HL-60 (cell line): ENCODE data around the gene MOB3B.

Source experiments
- POLR2AphosphoS5 ChIP-seq: IDR thresholded peaks from 2 replicates; pipeline ENCODE4 v1.6.1; 2012; ENCODE audit warnings: low read depth
- SPI1 ChIP-seq: IDR thresholded peaks from 2 replicates; pipeline ENCODE4 v1.6.1; 2012; ENCODE audit warnings: low read depth, mild to moderate bottlenecking, borderline replicate concordance
- TF ChIP-seq, protein P1 (sequence below): IDR thresholded peaks from one replicate; pipeline ENCODE4 v1.5.1; 2011; ENCODE audit warnings: low read length, control low read depth, inconsistent platforms; ENCODE audit not compliant: insufficient read depth
- TF ChIP-seq, protein P2 (sequence below): IDR thresholded peaks from 2 replicates; pipeline ENCODE4 v1.6.1; 2012; ENCODE audit warnings: low read depth; ENCODE audit not compliant: insufficient replicate concordance

DNA sequence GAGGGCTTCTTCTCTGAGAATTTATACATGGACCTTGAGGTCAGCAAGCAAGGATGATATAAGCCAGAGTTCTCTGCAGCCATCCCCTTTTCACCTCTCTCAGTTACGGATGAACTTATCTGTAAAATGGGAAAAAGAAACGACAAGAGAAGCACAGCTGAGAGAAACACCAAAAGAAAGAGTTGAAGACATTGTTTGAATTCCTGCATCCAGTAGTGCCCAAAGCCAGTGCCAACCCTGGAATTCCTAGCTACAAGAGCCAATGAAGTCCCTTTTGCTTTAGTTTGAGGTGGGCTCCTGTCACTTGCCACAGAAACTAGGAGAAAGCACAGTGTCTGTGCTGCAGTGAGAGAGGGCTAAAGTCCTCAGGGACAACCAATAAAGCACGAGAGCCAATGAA lies 6.6 kb upstream of the MOB3B start:
- TF ChIP-seq, protein P1, sequence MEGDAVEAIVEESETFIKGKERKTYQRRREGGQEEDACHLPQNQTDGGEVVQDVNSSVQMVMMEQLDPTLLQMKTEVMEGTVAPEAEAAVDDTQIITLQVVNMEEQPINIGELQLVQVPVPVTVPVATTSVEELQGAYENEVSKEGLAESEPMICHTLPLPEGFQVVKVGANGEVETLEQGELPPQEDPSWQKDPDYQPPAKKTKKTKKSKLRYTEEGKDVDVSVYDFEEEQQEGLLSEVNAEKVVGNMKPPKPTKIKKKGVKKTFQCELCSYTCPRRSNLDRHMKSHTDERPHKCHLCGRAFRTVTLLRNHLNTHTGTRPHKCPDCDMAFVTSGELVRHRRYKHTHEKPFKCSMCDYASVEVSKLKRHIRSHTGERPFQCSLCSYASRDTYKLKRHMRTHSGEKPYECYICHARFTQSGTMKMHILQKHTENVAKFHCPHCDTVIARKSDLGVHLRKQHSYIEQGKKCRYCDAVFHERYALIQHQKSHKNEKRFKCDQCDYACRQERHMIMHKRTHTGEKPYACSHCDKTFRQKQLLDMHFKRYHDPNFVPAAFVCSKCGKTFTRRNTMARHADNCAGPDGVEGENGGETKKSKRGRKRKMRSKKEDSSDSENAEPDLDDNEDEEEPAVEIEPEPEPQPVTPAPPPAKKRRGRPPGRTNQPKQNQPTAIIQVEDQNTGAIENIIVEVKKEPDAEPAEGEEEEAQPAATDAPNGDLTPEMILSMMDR, result no peak
- TF ChIP-seq SPI1 (no peak), POLR2AphosphoS5 (no peak)
- TF ChIP-seq, protein P2, sequence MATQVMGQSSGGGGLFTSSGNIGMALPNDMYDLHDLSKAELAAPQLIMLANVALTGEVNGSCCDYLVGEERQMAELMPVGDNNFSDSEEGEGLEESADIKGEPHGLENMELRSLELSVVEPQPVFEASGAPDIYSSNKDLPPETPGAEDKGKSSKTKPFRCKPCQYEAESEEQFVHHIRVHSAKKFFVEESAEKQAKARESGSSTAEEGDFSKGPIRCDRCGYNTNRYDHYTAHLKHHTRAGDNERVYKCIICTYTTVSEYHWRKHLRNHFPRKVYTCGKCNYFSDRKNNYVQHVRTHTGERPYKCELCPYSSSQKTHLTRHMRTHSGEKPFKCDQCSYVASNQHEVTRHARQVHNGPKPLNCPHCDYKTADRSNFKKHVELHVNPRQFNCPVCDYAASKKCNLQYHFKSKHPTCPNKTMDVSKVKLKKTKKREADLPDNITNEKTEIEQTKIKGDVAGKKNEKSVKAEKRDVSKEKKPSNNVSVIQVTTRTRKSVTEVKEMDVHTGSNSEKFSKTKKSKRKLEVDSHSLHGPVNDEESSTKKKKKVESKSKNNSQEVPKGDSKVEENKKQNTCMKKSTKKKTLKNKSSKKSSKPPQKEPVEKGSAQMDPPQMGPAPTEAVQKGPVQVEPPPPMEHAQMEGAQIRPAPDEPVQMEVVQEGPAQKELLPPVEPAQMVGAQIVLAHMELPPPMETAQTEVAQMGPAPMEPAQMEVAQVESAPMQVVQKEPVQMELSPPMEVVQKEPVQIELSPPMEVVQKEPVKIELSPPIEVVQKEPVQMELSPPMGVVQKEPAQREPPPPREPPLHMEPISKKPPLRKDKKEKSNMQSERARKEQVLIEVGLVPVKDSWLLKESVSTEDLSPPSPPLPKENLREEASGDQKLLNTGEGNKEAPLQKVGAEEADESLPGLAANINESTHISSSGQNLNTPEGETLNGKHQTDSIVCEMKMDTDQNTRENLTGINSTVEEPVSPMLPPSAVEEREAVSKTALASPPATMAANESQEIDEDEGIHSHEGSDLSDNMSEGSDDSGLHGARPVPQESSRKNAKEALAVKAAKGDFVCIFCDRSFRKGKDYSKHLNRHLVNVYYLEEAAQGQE, result no peak
